Pancreas (tissue), 10 donors: ENCODE measurements around the gene TCF7. TPM values are rescaled to one million over a fixed set of nuclear protein-coding genes. Genes with fewer than 3 reads are reported as not detected.

Experiments
- ATAC-seq, 4 donors: fragments of 200-7000 bp; cut with Tn5 transposase; one replicate each; pipeline versions ENCODE4 v1.8.0 to v1.9.1; 2020; ENCODE audit warnings: mild to moderate bottlenecking in 4 of 4, moderate library complexity in 4 of 4
- DNase-seq, 6 donors: peaks; one replicate each; pipeline ENCODE4 v3.0.0-alpha.2; 2020
- FAIRE-seq: peaks from 2 replicates; lab custom pipeline; 2012; peaks lifted over from hg19 to GRCh38; lab: Jason Lieb, UNC
- H3K27ac ChIP-seq, 4 donors: fragments of 200-600 bp; sonication (generic); 1 replicate in 3 of 4; 2 replicates in 1 of 4; pipeline versions ENCODE4 v1.5.0 to v1.8.0; 2020
- H3K27me3 ChIP-seq, 4 donors: fragments of 200-600 bp; one replicate each; pipeline ENCODE4 v1.8.0; 2021
- H3K36me3 ChIP-seq, 3 donors: fragments of 200-600 bp; sonication (generic) in 1 of 3; one replicate each; pipeline versions ENCODE4 v1.5.0 to v1.8.0; 2020 to 2021
- H3K4me1 ChIP-seq, 3 donors: fragments of 200-600 bp; one replicate each; pipeline ENCODE4 v1.8.0; 2021
- H3K4me3 ChIP-seq, 4 donors: fragments of 200-600 bp; sonication (generic) in 2 of 4; one replicate each; pipeline versions ENCODE4 v1.5.0 to v1.8.0; 2020 to 2021
- H3K9me3 ChIP-seq, 4 donors: fragments of 200-600 bp; one replicate each; pipeline ENCODE4 v1.8.0; 2021
- CTCF ChIP-seq, 4 donors: fragments of 200-600 bp; sonication (generic) in 3 of 4; IDR thresholded peaks; one replicate each; pipeline versions ENCODE4 v1.5.0 to v1.8.0; 2021; ENCODE audit warnings: antibody characterized with exemption in 4 of 4
- WGBS, 2 donors: extraction: QIAGEN DNeasy Blood & Tissue Kit; methylation state at CpG; one replicate each; pipeline ENCODE4 v1.1.7; 2013; 5-methylcytosine and 5-hydroxymethylcytosine counted together
- intact Hi-C, 3 donors: fragments of 100-400 bp; cut with DNase I; formaldehyde crosslinking; loops; one replicate each; pipeline versions ENCODE4 v1.11.1 to v1.14.2; 2022
- polyA plus RNA-seq, 2 donors: library from polyadenylated mRNA; stranded (reverse); fragments of 200-250 nt; gene quantifications; one replicate each; pipeline ENCODE4 v1.2.3, GENCODE V29; 2013
- total RNA-seq, 6 donors: library from RNA; stranded (reverse); fragmentation: NEBNext Ultra II Directional in 4 of 6; extraction: Animal tissue kit (Norgen Biotek cat#: 25700) in 4 of 6; gene quantifications; one replicate each; pipeline versions ENCODE4 v1.2.1 to v1.2.4, GENCODE V29; 2021 to 2023
- donor health status: healthy with polysubstance abuse.
- donor health status: DM: no; HTN: no; CAD: no; lungs with moderate emphysema.
- donor health status: DM: no; HTN: no; CAD: no.
- donor health status: control.
- donor health status: control.
- donor health status: Bipolar disorder and iron deficiency.
- donor health status: DM: yes; HTN: yes; CAD: no.
- donor health status: DM: no; HTN: no; CAD: no.
- donor health status: DM: no; HTN: no; CAD: no.
- donor health status: DM: yes; HTN: yes; CAD: no.

Gene TCF7
- total and polyA plus RNA-seq, 8 donors = 1.9 to 13.1 (median 6.9) TPM

- DNase-seq = no peak
- no peaks in the 10 kb centered on the region for H3K27me3 ChIP-seq
- H3K4me3 ChIP-seq = no peak overlapping the region
- no peak for FAIRE-seq
- no peak for ATAC-seq
- no peaks in the 10 kb centered on the region for H3K36me3 ChIP-seq
- no peaks in the 10 kb centered on the region for H3K9me3 ChIP-seq
- peaks cover 0 to 4% (median 0%) of the 10 kb centered on the region in 3 donors for H3K4me1 ChIP-seq
- 82 to 88% methylated on average over 11 to 12 of the region's 12 CpGs for WGBS, 2 donors
- TF ChIP-seq CTCF (IDR thresholded peaks at IDR 0.05) = no peak
- H3K27ac ChIP-seq = no peak overlapping the region
- intact Hi-C loops = no loop called here
Observed at GRCh38 chr5:134119720-134120119, 5.2 kb downstream of the TCF7 start.

- no peak overlapping the region for H3K27ac ChIP-seq
- no peak for ATAC-seq
- no peak for TF ChIP-seq CTCF (IDR thresholded peaks at IDR 0.05)
- intact Hi-C loops = no loop called here
- no peaks in the 10 kb centered on the region for H3K9me3 ChIP-seq
- no peak overlapping the region for H3K4me3 ChIP-seq
- peaks cover 3 to 9% (median 3%) of the 10 kb centered on the region in 3 donors for H3K4me1 ChIP-seq
- DNase-seq = no peak
- 91 to 93% methylated on average over 17 of the region's 17 CpGs for WGBS, 2 donors
- H3K36me3 ChIP-seq = no peaks in the 10 kb centered on the region
- FAIRE-seq = no peak
- no peaks in the 10 kb centered on the region for H3K27me3 ChIP-seq
Observed at GRCh38 chr5:134120386-134121138, 6.1 kb downstream of the TCF7 start.

- Histone ChIP-seq H3K27me3 (no peaks in the 10 kb centered on the region), H3K4me3 (no peak overlapping the region), H3K4me1 (peaks cover 4 to 15% (median 9%) of the 10 kb centered on the region in 3 donors), H3K9me3 (no peaks in the 10 kb centered on the region), H3K27ac (no peak overlapping the region), H3K36me3 (no peaks in the 10 kb centered on the region)
- WGBS, 2 donors = 75 to 86% methylated on average over 3 of the region's 3 CpGs
- DNase-seq (no peak), FAIRE-seq (no peak), ATAC-seq (no peak)
- TF ChIP-seq CTCF (IDR thresholded peaks at IDR 0.05) = no peak
- intact Hi-C loops = no loop called here
Observed at GRCh38 chr5:134122530-134122929, 8.0 kb downstream of the TCF7 start.

GRCh38 chr5:134123360-134123759, 8.9 kb downstream of the TCF7 start:
- no peaks in the 10 kb centered on the region for H3K9me3 ChIP-seq
- FAIRE-seq (no peak), DNase-seq (peak in 1 of 6 donors; percentile 37), ATAC-seq (no peak)
- intact Hi-C loops = no loop called here
- H3K36me3 ChIP-seq = no peaks in the 10 kb centered on the region
- H3K4me1 ChIP-seq = peaks cover 4 to 21% (median 16%) of the 10 kb centered on the region in 3 donors
- no peak overlapping the region for H3K4me3 ChIP-seq
- TF ChIP-seq CTCF (IDR thresholded peaks at IDR 0.05) = no peak
- 87 to 90% methylated on average over 6 of the region's 6 CpGs for WGBS, 2 donors
- no peaks in the 10 kb centered on the region for H3K27me3 ChIP-seq
- H3K27ac ChIP-seq = no peak overlapping the region
